GM18511 (cell line): ENCODE results near the gene CRYGS.
A peak's percentile ranks its signal among the peaks of the same experiment; 100 is the strongest.
"Not testable (repeated sequence)": the region's sequence is repeated elsewhere in the genome, so short reads cannot be mapped to it uniquely, and the experiment has no call there.

ENCODE experiments used
- ATAC-seq: cut with Tn5 transposase; IDR thresholded peaks from one replicate; pipeline ENCODE4 v1.9.1; 2021; ENCODE audit warnings: mild to moderate bottlenecking, moderate library complexity; ENCODE audit not compliant: unreplicated experiment

CRYGS gene

DNA sequence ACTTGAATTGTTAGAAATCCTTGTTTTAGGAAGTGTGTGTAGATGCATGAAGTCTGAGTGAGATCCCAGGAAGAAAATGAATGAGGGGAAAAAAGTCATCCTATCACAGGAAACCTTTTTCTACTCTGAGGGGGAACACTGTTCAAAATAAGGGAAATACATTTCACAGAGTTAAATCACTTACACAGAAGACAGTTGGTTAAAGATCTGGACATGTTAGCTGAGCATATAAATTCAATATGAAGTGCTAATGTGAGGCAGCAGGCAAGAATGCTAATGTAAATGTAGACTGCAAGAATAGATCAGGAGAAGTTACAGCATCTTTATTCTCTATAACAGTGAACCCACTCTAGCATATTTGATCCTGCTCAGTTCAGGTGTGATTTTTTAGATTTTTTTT lies 20.4 kb upstream of the CRYGS start:
- no peak for ATAC-seq

DNA sequence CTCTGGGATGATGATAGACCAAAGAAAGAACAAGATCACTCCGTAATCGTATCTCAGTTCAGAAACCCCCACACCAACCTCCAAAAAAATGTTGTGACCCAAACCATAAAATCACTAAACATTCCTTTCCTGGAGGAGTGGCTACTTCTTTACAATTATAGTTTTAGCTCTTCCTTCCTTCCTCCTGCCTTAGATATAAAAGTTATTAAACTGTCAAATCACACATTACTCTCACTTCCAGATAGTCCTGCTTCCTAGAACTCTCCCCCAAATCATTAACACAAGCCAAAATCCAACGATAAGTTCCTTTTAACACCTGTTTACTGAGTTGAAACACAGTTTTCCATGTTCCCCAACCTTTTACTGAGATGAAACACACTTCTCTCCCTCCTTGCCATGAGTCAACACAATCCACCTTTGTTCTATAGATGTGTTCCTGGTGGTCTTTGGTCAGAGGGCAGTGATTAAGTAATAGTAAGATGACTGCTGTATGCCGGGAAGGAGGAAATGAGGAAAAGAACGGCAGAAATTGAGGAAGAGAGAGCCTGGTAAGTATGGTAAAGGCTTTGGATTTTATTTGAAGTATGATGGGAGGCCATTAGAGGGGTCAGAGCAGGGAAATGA lies 8.3 kb upstream of the CRYGS start:
- no peak for ATAC-seq

DNA sequence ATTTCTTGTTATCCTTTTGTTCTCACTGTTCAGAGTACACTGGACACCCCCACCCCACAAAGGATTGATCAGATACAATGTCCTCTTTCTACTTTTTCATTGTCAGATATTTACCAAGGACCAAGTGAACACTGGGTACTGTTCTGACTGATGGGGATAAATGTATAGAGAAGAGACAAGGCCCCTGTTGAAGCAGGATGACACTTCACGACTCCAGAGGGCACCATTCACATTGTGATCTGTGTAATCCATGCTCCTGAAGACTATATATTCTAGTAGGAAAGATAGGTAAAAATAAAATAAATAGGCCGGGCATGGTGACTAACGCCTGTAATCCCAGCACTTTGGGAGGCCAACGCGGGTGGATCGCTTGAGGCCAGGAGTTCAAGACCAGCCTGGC lies 7.2 kb upstream of the CRYGS start:
- ATAC-seq: no peak

DNA sequence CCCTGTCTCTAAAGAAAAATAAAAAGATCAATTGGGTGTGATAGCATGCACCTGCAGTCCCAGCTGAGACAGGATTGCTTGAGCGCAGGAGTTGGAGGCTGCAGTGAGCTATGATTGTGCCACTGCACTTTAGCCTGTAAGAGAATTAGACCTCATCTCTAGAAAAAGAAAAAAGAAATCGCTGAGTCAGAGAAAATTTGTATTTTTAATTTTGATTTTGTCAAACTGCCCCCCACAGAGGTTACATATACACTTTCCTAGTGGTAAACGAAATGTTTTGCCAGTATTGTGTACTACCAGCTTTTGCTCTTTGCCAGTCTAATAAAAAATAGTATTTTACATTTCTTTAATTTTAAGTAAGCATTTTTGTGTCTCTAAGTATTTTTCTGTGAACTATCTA lies 5.3 kb upstream of the CRYGS start:
- no peak for ATAC-seq

DNA sequence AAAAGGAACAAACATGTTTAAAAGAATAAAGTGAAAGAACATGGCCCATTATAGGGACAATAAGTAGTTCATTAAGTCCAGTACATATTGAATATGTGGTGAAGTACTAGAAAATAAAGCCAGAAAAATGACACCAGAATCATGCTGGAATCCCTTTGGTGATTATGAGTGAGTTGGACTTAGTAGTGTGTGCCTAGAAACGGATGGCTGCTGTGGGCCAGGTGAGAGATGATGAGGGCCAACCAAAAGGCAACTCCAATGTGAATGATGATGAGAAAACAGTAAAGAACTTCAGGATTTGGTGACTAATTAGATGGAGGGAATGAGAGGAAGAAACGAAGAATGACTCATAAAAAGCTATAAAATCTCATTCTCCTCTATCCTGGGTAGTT lies 3.3 kb downstream of the CRYGS start:
- no peak for ATAC-seq

DNA sequence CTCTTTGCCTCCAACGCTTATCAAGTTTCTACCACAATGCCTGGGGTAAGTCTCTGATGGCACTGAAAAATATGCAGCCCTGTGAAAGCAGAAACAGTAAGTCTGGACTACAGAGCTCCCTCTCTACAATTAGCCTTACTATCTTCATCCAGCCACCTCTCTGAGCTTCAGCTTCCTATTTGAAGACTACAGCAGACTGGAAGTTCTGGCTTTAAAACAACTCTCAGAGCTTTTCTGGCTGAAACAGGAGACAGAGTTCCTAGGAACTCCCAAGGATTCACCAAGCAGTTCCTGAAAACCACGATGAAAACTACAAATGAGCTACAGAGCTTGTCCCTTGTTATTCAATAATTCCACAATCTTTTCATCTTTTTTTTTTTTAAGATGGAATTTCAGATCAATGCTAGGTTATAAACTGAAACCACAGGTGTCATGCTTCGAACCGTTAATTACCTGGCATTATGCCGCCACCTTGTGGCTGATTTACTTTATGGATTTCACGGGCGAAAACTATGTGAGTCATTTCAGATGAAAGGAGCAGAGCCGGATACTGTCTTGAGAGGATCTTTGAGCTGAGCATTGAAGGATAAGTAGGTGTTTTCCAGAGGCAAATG lies 3.9 kb downstream of the CRYGS start:
- peak; percentile 71 for ATAC-seq

DNA sequence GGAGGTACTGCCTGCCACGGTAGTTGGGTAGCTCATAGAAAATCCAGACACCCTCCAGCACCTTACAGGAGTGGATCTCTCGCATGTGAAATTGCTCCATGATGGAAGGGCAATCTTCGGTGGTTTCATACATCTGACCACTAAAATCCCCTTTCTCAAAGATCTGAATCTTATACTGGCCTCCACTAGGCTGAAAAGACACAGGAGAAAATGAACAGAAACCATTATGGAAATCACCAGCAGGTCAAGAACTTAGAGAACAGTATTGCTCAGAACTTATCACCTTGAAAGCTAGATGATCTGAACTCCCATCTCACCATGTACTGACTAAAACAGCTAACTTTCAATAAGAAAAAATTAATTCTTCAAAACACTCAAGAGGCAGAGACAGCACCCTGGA lies 5.4 kb downstream of the CRYGS start:
- no peak for ATAC-seq

DNA sequence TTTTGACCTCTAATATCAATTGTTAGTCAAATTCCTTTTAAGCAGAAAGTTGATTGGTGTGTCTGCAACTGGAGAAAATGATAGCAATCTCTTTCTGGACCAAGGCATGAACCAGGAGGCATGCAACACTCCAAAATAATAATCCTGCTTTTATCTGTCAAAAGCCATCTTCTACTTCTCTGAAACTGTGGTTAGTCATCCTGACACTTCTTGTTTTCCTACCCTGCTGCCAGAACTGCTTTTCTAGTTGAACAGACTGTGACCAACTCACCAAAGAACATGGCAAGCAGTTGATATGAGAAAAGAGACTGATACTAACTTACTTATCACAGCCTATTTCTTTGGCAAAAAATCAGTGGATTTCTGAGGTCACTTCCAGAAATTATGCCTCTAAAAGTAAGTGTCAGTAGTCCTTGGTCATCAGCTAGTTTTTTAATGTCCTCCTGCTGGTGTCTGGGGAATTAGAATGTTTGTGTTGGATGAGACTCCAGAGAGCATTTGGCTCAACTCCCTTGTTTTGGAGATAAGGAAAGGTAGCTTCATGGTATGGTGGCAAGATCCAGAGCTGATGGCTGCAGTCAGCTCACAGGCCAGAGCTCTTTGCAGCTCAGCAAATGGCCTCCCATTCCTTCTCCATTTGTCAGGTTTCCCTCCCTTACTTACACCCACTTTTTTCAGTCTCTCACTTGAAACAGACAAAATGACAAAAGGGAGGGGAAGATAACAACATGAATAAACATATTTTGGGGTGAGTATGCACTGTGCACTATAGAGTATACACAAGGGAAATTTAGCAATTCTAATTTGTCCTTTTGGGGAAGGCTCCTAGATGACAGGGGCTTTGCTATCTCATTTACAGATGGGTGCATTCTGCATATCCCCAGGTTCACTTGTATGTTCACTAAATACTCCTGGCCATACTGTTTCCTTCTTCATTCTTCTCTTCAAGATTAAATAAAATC lies 7.0 kb downstream of the CRYGS start:
- no peak for ATAC-seq

DNA sequence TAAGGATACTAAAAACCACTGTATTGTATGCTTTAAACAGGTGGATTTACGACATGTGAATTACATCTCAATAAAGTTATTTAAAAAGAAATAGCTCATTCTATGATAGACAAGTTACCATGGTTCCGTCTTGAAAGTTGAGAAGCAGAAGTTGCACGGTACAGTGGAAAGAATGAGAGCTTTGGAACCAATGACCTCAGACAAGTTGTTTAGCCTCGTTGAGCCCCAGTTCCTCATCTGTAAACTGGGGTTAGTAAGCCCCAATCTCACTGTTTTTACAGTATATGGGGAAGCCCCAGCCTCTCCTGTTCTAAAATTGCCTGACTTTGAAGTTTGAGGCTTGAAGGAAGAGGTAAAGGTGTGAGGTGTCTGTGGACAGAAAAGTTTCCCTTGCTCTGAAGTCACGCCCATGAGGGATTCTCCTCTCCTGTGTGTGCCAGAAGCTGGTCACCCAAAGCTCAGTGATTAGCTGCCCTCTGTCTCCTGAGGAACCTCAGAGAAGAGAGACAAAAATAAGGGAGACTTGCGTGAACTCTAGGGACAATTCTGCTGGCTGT lies 10.0 kb downstream of the CRYGS start:
- peak; percentile 84 for ATAC-seq

DNA sequence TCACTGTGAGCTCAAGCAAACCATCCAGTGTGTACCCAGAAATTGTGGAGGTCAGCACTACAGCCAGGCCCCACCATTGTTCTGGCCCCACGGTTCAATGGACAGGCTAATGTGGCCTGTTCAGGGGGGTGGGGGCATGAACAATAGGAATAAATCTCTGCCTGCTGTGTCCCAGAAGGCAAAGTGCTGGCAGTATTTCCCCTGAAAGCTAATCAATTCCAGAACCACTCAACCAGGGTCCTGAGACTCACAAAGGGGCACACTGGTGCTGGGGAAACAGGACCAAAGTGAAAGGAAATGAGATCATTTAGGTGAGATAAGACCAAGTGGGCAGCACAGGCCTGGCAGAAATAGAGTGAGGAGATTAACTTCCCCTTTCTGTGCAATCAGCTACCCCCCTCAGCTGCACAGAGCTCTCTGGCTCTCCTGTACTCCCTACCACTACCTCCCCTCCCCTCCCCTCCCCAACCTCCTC lies 11.5 kb downstream of the CRYGS start:
- ATAC-seq: peak; percentile 74

DNA sequence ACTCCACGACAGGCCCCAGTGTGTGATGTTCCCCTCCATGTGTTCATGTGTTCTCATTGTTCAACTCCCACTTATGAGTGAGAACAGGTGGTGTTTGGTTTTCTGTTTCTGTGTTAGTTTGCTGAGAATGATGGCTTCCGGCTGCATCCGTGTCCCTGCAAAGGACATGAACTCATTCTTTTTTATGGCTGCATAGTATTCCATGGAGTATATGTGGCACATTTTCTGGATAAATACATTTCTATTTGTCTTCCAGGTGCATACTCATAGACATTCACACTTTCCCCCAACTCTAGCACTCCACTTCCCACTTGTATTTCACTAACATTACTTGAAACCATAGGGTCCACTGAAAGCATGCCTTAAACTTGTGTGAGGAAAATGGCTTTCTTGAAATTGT lies 12.5 kb downstream of the CRYGS start:
- ATAC-seq: not testable (repeated sequence)

DNA sequence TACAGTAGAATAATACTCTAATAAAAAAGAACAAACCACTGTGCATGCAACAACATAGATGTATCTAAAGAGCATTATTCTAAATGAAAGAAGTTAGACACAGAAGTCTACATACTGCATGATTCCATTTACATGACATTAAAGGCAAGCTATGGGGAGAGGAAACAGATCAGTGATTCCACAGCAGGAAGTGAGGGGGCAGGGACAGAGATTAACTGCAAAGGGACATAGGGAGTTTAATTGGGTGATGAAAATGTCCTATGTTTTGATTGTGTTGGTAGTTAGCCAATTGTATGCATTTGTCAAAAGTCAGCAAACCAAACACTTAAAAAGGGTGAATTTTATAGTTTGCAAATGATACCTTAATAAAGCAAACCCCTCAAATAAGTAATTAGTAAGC lies 13.8 kb downstream of the CRYGS start:
- no peak for ATAC-seq

DNA sequence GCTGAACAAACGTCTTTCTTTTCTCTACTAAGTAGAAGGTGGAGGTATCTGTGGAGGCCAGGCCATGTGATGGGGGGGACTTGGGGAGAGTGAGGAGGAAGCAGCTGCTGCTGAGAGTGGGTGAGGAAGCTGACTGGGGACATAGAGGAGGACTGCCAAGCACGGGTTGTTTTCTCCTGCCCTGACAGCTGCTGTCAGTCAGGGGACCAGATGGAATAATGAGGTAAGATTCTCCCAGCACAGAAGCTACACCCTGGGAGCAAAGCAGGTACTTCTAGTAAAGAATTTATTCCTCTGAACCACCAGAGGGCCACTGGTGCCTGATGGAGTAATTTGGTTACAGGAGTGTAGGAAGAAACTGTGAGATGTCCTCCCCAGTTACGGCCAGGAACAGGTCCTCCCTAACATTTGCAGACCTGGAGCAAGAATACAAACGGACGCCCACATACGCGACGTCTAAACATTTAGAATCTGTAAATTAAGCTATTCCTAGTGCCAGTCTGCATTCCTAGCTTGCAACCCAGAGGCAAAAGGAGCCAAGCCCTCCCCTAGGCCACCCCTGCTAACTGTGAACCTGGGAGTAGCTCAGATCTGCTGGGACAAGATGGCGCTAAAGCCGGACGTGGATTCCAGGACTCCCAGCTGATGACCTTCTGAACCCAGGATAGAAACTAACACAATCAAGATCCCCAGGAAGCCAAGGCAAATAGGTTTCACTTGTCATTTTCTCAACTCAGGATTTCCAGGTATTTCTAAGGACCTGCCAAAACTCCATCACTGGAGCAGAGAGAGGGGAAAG lies 14.8 kb downstream of the CRYGS start:
- ATAC-seq: no peak

DNA sequence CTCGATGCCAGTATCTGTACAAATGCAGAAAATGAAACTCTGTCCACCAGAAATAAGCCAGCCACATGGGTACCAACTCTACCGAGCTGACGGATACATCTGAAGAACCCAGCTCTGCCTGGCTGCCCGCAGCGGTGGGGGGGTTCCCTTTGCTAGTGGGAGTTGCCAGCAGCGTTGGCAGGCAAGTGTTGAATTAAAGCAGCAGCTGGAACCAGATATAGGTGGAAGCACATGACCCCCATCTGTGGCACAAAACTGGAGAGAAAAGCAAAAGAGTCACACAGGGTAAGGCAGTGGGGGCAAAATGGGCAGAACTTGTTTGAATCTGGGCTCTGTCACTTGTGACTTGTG lies 17.9 kb downstream of the CRYGS start:
- peak; percentile 54 for ATAC-seq

DNA sequence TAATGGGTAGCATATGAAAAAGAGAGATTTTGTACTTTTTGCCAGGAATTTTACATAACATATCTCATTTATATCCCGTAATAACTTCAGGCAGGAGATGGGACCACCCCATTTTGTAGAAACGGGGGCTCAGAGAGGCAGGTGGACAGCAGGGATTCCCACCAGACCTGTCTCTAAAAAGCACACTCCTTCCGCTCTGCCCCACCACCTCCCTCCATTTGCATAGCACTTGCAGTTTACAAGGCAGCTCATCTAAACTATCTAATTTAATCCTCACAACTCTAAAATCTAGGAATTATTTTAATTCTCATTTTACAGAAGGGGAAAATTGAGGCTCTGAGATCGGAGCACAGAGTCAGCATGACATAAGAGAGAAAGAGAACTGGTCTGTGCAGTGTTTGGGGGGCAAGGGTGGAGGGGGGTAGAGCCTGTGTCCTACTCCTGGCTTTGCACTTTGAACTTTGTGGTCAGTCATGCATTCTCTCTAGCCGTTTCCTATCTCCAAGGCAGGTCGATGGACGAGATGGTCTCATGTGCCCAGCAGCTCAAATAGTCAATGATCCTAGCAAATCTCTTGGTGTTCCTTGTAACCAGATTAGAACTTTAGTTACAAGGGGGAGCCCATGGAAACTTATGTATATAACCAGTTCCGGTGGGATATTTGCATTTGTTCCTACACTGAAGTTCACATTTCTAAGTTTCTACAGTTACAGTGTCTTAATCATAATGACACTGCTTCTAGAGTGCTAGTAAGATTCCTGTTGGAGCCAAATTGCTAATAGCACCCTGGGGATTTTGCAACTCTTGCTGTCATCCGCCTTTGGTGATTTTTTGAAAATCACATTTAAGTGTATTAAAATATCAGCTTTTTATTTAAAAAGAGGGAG lies 18.6 kb downstream of the CRYGS start:
- peak; percentile 34 for ATAC-seq

DNA sequence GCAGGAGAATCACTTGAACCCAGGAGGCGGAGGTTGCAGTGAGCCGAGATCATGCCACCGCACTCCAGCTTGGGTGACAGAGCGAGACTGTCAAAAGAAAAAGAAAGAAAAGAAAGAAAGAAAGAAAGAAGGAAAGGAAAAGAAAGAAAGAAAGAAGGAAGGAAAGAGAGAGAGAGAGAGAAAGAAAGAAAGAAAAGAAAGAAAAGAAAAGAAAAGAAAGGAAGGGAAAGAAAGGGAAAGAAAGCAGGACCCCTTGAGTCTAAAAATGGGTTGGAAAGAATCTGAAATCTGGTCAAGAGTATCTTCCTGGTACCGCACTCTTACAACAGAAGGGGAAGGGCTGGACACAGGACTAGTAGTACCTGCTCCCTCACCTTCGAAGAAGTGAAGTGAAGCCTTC lies 19.6 kb downstream of the CRYGS start:
- no peak for ATAC-seq

DNA sequence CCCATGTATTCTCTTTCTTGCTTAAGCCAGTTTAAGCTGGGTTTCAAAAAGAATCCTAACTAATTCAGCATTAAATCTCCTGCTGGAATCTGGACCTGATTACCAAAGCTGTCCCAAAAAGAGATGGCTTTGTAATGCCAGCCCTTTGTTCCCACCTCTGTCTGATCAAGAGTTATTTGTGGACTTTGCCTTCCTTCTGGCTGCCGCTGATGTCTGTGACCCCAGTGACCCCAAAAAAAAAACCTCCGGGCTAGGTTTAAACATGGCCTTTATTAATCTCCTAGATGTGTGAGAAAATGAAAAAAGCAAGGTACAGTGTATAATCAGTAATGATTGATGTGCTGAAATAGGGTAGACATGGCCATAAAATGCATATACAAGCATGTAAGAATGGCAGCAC lies 20.7 kb downstream of the CRYGS start:
- ATAC-seq: no peak

DNA sequence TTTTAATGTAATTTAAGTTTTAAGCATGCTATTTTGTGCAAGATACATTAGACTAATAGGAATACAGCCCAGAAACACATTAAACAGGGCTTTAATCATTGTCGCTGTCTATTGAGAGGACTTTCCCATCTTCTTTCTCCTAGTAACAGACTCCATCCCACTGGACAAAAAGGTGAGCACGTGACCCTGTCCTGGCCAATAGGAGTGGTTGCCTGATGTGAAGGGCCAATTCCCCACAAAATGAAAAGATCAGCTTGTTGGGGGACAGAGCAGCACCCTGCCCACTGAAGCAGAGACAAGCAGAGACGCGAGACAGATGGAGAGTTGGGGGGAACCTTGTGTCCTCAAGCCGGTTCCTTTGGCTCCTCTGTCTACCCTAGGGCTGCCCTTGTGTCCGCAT lies 21.2 kb downstream of the CRYGS start:
- ATAC-seq: no peak

DNA sequence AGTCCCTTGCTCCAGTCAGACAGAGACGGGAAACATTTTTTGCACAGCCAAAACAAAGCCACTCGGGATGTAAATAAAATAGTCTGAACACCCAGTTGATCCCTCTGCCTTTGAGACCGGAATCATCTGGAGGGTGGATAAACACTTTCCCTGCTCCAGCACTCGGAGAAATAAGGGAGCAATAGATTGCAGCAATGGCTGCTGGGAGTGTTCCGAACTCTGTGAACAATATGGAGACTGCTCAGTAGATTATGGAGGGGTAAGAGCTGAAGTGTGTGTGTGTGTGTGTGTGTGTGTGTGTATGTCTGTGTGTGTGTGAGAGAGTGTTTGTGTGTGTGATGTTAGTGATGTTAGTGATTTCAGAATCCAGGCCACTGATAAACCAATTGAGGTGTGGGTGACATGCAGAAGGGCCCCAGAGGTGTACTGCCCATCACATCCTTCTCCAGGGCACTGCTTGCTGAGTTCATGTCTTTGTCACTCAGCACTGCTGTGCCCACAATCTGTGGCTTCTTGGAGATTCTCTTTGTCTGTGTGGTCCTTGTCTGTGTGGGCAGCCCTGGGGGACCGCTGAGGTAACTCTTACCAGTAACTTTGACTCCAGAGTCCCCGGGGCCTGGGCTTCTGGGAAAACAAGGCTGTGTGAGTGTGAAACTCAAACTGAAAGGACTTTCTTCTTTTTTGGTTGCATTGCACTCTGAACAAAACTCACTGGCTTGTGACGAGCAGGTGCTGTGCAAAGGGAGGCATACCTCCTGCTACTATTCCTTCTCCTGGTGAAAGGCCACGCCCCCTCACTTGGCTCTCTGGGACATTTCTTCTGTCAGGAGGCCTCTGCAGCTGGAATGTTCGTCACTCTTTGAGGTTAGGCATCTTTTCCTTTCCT lies 23.0 kb downstream of the CRYGS start:
- ATAC-seq: peak; percentile 70
